Karpas-422 (cell line): ENCODE data around the gene HTR6. TPM values are rescaled to one million over a fixed set of nuclear protein-coding genes. Genes with fewer than 3 reads are reported as not detected.

Experiments
- DNase-seq: peaks from one replicate; pipeline ENCODE4 v3.0.0-alpha.2; 2015
- H2AFZ ChIP-seq: fragments of 200-600 bp; sonication (generic); 2 replicates; pipeline ENCODE4 v1.6.1; 2014; ENCODE audit warnings: antibody characterized with exemption, low read length, mixed read lengths
- H3K27ac ChIP-seq: fragments of 200-600 bp; sonication (generic); 2 replicates; pipeline ENCODE4 v1.5.1; 2014; ENCODE audit warnings: mild to moderate bottlenecking, low read length, moderate library complexity
- H3K27me3 ChIP-seq: fragments of 200-600 bp; sonication (generic); 2 replicates; pipeline ENCODE4 v1.6.1; 2014; ENCODE audit warnings: low read length, mixed read lengths
- H3K36me3 ChIP-seq: fragments of 200-600 bp; sonication (generic); 2 replicates; pipeline ENCODE4 v1.6.1; 2014; ENCODE audit warnings: low read length, mixed read lengths; ENCODE audit not compliant: insufficient read depth
- H3K4me1 ChIP-seq: fragments of 200-600 bp; sonication (generic); 2 replicates; pipeline ENCODE4 v1.6.1; 2014; ENCODE audit warnings: mild to moderate bottlenecking, low read length, mixed read lengths
- H3K4me2 ChIP-seq: fragments of 200-600 bp; sonication (generic); 2 replicates; pipeline ENCODE4 v1.6.1; 2014; ENCODE audit warnings: low read length, low read depth, mild to moderate bottlenecking; ENCODE audit not compliant: poor library complexity, severe bottlenecking
- H3K4me3 ChIP-seq: fragments of 200-600 bp; sonication (generic); 2 replicates; pipeline ENCODE4 v1.5.1; 2014; ENCODE audit warnings: mild to moderate bottlenecking, antibody characterized with exemption, low read length, mixed read lengths
- H3K79me2 ChIP-seq: fragments of 200-600 bp; sonication (generic); 2 replicates; pipeline ENCODE4 v1.6.1; 2014; ENCODE audit warnings: mild to moderate bottlenecking, low read length, mixed read lengths
- H3K9ac ChIP-seq: fragments of 200-600 bp; sonication (generic); 2 replicates; pipeline ENCODE4 v1.6.0; 2014; ENCODE audit warnings: low read length
- H3K9me2 ChIP-seq: fragments of 200-600 bp; sonication (generic), shearing (Covaris generic); replicated peaks from 2 replicates; pipeline ENCODE4 v1.6.0; 2014; ENCODE audit warnings: mild to moderate bottlenecking, low read length, moderate library complexity; ENCODE audit not compliant: insufficient read depth
- H3K9me3 ChIP-seq: fragments of 300-700, 200-600 bp; sonication (generic); 2 replicates; pipeline ENCODE4 v1.6.1; 2014; ENCODE audit warnings: low read length, mixed read lengths
- H4K20me1 ChIP-seq: fragments of 200-600 bp; sonication (generic); 2 replicates; pipeline ENCODE4 v1.6.1; 2014; ENCODE audit warnings: mild to moderate bottlenecking, antibody characterized with exemption, low read length, low read depth; ENCODE audit not compliant: insufficient read depth
- total RNA-seq: library from RNA; depleted of rRNA; stranded (reverse); fragments of >200 nt; shearing (Covaris generic); gene quantifications from 2 replicates; pipeline ENCODE4 v1.2.3, GENCODE V29; 2014; ENCODE audit warnings: low replicate concordance

HTR6 gene
- total RNA-seq, 1 experiment from 2014 or later = not detected

GRCh38 chr1:19689856-19690255 is 25.2 kb downstream of the HTR6 start:
- no peaks in the 10 kb centered on the region for H4K20me1 ChIP-seq
- H3K9me3 ChIP-seq = no peaks in the 10 kb centered on the region
- H3K4me3 ChIP-seq = no peak overlapping the region
- no peaks in the 10 kb centered on the region for H3K27me3 ChIP-seq
- no peaks in the 10 kb centered on the region for H3K36me3 ChIP-seq
- H3K79me2 ChIP-seq = no peaks in the 10 kb centered on the region
- H3K4me2 ChIP-seq = no peak overlapping the region
- H3K9me2 ChIP-seq = no peaks in the 10 kb centered on the region
- H3K27ac ChIP-seq = no peak overlapping the region
- H2AFZ ChIP-seq = no peak overlapping the region
- H3K4me1 ChIP-seq = no peaks in the 10 kb centered on the region
- H3K9ac ChIP-seq = no peak overlapping the region
- no peak for DNase-seq

GRCh38 chr1:19690342-19690741 is 25.7 kb downstream of the HTR6 start:
- Histone ChIP-seq H3K36me3 (no peaks in the 10 kb centered on the region), H2AFZ (no peak overlapping the region), H3K4me3 (no peak overlapping the region), H3K27me3 (no peaks in the 10 kb centered on the region), H3K9me3 (no peaks in the 10 kb centered on the region), H3K9me2 (no peaks in the 10 kb centered on the region), H3K27ac (no peak overlapping the region), H3K4me1 (no peaks in the 10 kb centered on the region), H4K20me1 (no peaks in the 10 kb centered on the region), H3K4me2 (no peak overlapping the region), H3K79me2 (no peaks in the 10 kb centered on the region), H3K9ac (no peak overlapping the region)
- no peak for DNase-seq

DNA sequence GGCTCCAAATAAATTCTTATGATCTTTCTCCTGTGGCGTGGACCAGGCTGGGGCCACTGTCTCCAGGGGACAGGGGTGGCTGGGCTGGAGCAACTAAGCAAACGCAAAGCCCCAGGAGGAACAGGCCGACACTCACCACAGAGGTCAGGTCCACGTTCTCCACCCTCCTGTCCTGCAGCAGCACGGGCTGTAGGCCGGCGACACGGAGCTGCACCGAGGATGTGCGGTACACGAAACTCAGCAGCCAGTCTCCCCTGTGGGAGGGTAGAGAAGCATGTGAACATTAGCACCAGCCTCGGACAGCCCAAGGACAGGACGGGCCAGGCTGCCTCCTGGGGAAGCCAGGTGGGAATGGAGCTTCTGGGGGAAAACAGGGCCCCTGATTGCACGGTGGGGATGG is 29.6 kb downstream of the HTR6 start:
- Histone ChIP-seq H3K36me3 (no peaks in the 10 kb centered on the region), H3K4me2 (no peak overlapping the region), H3K79me2 (no peaks in the 10 kb centered on the region), H3K4me1 (peaks cover 8% of the 10 kb centered on the region), H3K4me3 (no peak overlapping the region), H3K27ac (no peak overlapping the region), H3K9me3 (no peaks in the 10 kb centered on the region), H4K20me1 (no peaks in the 10 kb centered on the region), H3K9me2 (no peaks in the 10 kb centered on the region), H3K27me3 (no peaks in the 10 kb centered on the region), H3K9ac (no peak overlapping the region), H2AFZ (no peak overlapping the region)
- no peak for DNase-seq

- Histone ChIP-seq H3K4me3 (no peak overlapping the region), H3K9me3 (no peaks in the 10 kb centered on the region), H3K36me3 (no peaks in the 10 kb centered on the region), H3K27me3 (no peaks in the 10 kb centered on the region), H3K27ac (no peak overlapping the region), H2AFZ (no peak overlapping the region), H3K9me2 (no peaks in the 10 kb centered on the region), H4K20me1 (no peaks in the 10 kb centered on the region), H3K4me2 (no peak overlapping the region), H3K79me2 (no peaks in the 10 kb centered on the region), H3K4me1 (peaks cover 8% of the 10 kb centered on the region), H3K9ac (no peak overlapping the region)
- DNase-seq = no peak
Measured at GRCh38 chr1:19695772-19696171, 31.1 kb downstream of the HTR6 start.

DNA sequence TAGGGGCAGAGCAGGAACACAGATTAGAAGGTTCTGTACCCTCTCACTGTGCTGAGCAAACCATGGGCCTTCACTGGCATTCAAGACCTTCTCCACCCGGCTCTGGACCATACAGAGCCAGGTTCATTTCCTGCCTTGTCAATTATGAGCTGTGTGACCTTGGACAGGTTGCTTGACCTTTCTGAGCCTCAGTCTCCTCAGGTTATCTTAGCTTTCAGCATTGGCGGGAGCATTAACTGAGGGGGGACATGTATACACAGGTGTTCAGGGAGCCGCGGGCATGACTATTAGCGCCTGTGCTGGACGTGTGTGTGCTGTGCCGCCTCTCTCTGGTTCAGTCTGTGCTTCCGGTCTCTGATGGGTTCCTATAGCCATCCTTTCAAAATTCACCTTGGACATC is 32.1 kb downstream of the HTR6 start:
- H3K36me3 ChIP-seq = no peaks in the 10 kb centered on the region
- no peak overlapping the region for H2AFZ ChIP-seq
- no peaks in the 10 kb centered on the region for H3K9me3 ChIP-seq
- H3K4me3 ChIP-seq = no peak overlapping the region
- no peaks in the 10 kb centered on the region for H3K27me3 ChIP-seq
- no peaks in the 10 kb centered on the region for H4K20me1 ChIP-seq
- H3K4me1 ChIP-seq = peaks cover 8% of the 10 kb centered on the region
- no peak overlapping the region for H3K27ac ChIP-seq
- H3K79me2 ChIP-seq = no peaks in the 10 kb centered on the region
- H3K9me2 ChIP-seq = no peaks in the 10 kb centered on the region
- H3K9ac ChIP-seq = no peak overlapping the region
- DNase-seq = no peak
- no peak overlapping the region for H3K4me2 ChIP-seq

DNA sequence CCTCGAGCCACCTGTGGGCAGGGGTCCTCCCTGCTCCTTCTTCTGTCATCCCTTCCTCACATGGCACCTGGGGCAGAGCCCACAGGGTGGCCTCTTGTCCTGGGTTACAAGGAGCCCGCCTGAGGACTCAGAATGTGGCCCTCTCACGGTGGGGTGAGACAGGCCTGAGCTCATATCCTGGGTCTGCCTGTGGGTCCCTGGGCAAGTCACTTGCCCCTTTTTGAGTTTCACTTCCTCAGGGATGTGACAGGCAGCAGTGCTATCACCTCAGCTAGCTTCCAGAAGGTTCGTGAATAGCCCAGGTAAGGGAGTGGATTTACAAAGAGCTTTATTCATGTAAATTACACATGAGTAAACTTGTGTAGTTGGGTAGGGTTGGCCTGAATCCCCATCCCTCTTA is 33.5 kb downstream of the HTR6 start:
- no peaks in the 10 kb centered on the region for H4K20me1 ChIP-seq
- peak overlapping the region; percentile 36 for H3K9ac ChIP-seq
- no peaks in the 10 kb centered on the region for H3K9me3 ChIP-seq
- H3K36me3 ChIP-seq = no peaks in the 10 kb centered on the region
- DNase-seq = peak; percentile 71
- no peak overlapping the region for H3K4me2 ChIP-seq
- no peak overlapping the region for H3K4me3 ChIP-seq
- H3K27ac ChIP-seq = no peak overlapping the region
- H3K27me3 ChIP-seq = no peaks in the 10 kb centered on the region
- no peaks in the 10 kb centered on the region for H3K79me2 ChIP-seq
- H2AFZ ChIP-seq = no peak overlapping the region
- peaks cover 8% of the 10 kb centered on the region for H3K4me1 ChIP-seq
- H3K9me2 ChIP-seq = no peaks in the 10 kb centered on the region

- no peak for DNase-seq
- Histone ChIP-seq H3K27me3 (no peaks in the 10 kb centered on the region), H3K9ac (no peak overlapping the region), H3K27ac (no peak overlapping the region), H3K9me3 (no peaks in the 10 kb centered on the region), H4K20me1 (no peaks in the 10 kb centered on the region), H3K79me2 (no peaks in the 10 kb centered on the region), H3K4me1 (peaks cover 13% of the 10 kb centered on the region), H3K36me3 (no peaks in the 10 kb centered on the region), H2AFZ (no peak overlapping the region), H3K4me2 (no peak overlapping the region), H3K9me2 (no peaks in the 10 kb centered on the region), H3K4me3 (no peak overlapping the region)
Measured at GRCh38 chr1:19700079-19700777, 35.6 kb downstream of the HTR6 start.

- no peaks in the 10 kb centered on the region for H3K36me3 ChIP-seq
- no peak overlapping the region for H3K4me3 ChIP-seq
- no peaks in the 10 kb centered on the region for H3K27me3 ChIP-seq
- H3K9me3 ChIP-seq = no peaks in the 10 kb centered on the region
- H3K4me2 ChIP-seq = no peak overlapping the region
- peaks cover 15% of the 10 kb centered on the region for H3K4me1 ChIP-seq
- H2AFZ ChIP-seq = no peak overlapping the region
- H3K9ac ChIP-seq = no peak overlapping the region
- no peaks in the 10 kb centered on the region for H3K79me2 ChIP-seq
- no peaks in the 10 kb centered on the region for H3K9me2 ChIP-seq
- no peak overlapping the region for H3K27ac ChIP-seq
- DNase-seq = no peak
- no peaks in the 10 kb centered on the region for H4K20me1 ChIP-seq
Measured at GRCh38 chr1:19703280-19703679, 38.6 kb downstream of the HTR6 start.
